Renal pelvis (tissue), 4 donors: ENCODE results near the gene AK9. TPM values are rescaled to one million over a fixed set of nuclear protein-coding genes. Genes with fewer than 3 reads are reported as not detected.
"Not testable (repeated sequence)": the region's sequence is repeated elsewhere in the genome, so short reads cannot be mapped to it uniquely, and the experiment has no call there.

ENCODE experiments used
- DNase-seq: peaks from one replicate; pipeline ENCODE4 v3.0.0-alpha.2; 2013
- polyA plus RNA-seq, 3 donors: library from polyadenylated mRNA; unstranded; fragments of 120-200 nt; gene quantifications; one replicate each; pipeline ENCODE4 v1.2.1, GENCODE V29; 2013; ENCODE audit not compliant: insufficient read length in 3 of 3

AK9 gene
- polyA plus RNA-seq, 3 donors: 11.4 to 15.3 (median 12.3) TPM

GRCh38 chr6:109628158-109629000, 62.6 kb downstream of the AK9 start:
- no peak for DNase-seq

- no peak for DNase-seq
Measured at GRCh38 chr6:109626311-109626710, 64.7 kb downstream of the AK9 start.

GRCh38 chr6:109625199-109625598, 65.8 kb downstream of the AK9 start:
- DNase-seq: no peak

GRCh38 chr6:109623288-109623687, 67.7 kb downstream of the AK9 start:
- DNase-seq: no peak

GRCh38 chr6:109612268-109612667, 78.7 kb downstream of the AK9 start:
- DNase-seq: no peak

- DNase-seq: no peak
Measured at GRCh38 chr6:109611502-109611901, 79.5 kb downstream of the AK9 start.

GRCh38 chr6:109610590-109610989, 80.4 kb downstream of the AK9 start:
- peak; percentile 44 for DNase-seq

GRCh38 chr6:109609737-109610136, 81.3 kb downstream of the AK9 start:
- no peak for DNase-seq

GRCh38 chr6:109606359-109606758, 84.6 kb downstream of the AK9 start:
- no peak for DNase-seq

GRCh38 chr6:109595998-109596397, 95.0 kb downstream of the AK9 start:
- no peak for DNase-seq

GRCh38 chr6:109580519-109580918, 110.5 kb downstream of the AK9 start:
- DNase-seq: no peak

- no peak for DNase-seq
Measured at GRCh38 chr6:109579361-109579760, 111.6 kb downstream of the AK9 start.

GRCh38 chr6:109569901-109570300, 121.1 kb downstream of the AK9 start:
- not testable (repeated sequence) for DNase-seq

GRCh38 chr6:109561844-109562243, 129.2 kb downstream of the AK9 start:
- no peak for DNase-seq

- no peak for DNase-seq
Measured at GRCh38 chr6:109531446-109531845, 159.6 kb downstream of the AK9 start.

- no peak for DNase-seq
Measured at GRCh38 chr6:109527989-109528388, 163.0 kb downstream of the AK9 start.

- DNase-seq: peak; percentile 59
Measured at GRCh38 chr6:109526905-109527628, 163.9 kb downstream of the AK9 start.

GRCh38 chr6:109524129-109524528, 166.9 kb downstream of the AK9 start:
- no peak for DNase-seq

GRCh38 chr6:109523478-109523877, 167.5 kb downstream of the AK9 start:
- no peak for DNase-seq

- DNase-seq: no peak
Measured at GRCh38 chr6:109521080-109521479, 169.9 kb downstream of the AK9 start.

GRCh38 chr6:109519647-109520046, 171.4 kb downstream of the AK9 start:
- DNase-seq: not testable (repeated sequence)

GRCh38 chr6:109516929-109517328, 174.1 kb downstream of the AK9 start:
- no peak for DNase-seq

GRCh38 chr6:109515781-109516409, 175.1 kb downstream of the AK9 start:
- DNase-seq: no peak
